Hematopoietic multipotent progenitor cell treated with erythropoietin and hydrocortisone succinate and interleukin-3 and kit ligand, for 15 days (in vitro differentiated cells): ENCODE results near the gene SNRNP70.
"Not testable (repeated sequence)": the region's sequence is repeated elsewhere in the genome, so short reads cannot be mapped to it uniquely, and the experiment has no call there.

ENCODE experiments used
- DNase-seq: peaks from one replicate; pipeline ENCODE4 v3.0.0-alpha.2; 2015; ENCODE audit warnings: low spot score

The SNRNP70 gene

DNA sequence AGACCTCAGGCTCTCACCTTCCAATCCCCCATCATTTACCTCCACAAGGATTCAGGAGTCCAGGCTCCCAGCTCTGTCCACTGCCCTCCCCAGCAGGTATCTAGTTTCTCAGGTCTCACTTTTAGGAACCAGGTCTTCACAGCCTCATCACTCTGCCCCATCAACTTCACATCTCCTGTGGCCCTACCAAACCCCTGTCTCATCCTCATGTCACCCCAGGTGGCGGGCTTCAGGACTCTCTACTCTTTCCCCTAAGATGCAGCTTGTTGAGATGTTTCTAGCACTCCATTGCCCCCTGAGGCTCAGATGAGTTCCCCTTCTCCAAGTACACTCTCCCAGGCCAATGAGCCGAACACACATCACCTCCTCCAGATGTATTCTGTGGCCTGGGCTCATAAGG is 35.6 kb downstream of the SNRNP70 start:
- no peak for DNase-seq

DNA sequence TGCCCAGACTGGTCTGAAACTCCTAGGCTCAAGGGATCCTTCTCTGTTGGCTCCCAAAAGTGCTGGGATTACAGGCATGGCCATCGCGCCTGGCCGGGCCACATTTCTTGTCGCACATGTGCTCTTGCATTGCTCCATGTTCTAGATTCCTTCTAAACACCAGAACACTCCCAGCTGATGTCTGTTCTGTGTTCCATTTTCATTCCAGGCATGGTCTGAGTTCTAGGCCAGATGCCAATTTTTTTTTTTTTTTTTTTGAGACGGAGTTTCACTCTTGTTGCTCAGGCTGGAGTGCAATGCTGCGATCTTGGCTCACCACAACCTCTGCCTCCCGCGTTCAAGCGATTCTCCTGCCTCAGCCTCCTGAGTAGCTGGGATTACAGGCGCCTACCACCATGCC is 36.6 kb downstream of the SNRNP70 start:
- DNase-seq, result not testable (repeated sequence)

DNA sequence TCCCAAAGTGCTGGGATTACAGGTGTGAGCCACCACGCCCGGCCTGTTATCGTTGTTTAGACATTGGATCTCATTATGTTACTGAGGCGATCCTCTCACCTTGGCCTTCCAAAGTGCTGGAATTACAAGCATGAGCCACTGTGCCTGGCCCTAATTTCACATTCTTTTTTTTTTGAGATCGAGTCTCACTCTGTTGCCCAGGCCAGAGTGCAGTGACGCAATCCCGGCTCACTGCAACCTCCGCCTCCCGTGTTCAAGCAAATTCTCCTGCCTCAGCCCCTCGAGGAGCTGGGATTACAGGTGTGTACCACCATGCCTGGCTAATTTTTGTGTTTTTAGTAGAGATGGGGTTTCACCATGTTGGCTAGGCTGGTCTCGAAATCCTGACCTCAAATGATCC is 38.0 kb downstream of the SNRNP70 start:
- not testable (repeated sequence) for DNase-seq

DNA sequence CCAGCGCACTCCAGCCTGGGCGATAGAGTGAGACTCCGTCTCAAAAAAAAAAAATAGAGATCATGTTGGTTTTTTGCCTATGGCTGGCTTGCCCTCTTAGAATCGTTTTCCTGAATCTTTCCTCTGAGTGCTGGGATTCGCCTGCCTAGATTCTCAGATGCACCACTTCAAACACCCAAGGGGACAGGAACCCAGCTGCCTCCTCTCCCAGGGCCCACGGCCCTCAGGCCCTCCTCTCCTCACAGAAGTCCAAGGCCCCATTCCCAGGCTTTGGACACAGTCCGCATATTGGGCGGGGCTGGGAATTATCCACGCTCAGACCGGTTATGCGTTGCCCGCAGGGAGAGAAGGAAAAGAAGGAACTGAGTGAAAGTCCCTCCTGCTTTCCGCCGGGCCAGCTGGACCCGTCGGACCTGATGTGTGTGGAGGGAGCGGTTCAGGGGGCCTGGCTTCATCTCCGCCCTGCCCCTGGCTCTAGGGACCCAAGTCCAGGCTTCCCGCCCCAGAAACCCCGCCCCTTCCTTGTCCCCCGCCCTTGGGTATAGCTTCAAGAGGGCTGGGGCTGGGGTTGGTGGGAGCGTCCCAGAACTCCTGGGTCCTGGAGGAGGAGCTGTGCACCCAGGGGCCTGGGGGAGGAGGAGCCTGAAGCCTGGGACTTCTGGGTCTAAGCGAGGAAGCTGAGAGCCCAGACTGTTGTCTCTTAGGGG is 39.9 kb downstream of the SNRNP70 start:
- no peak for DNase-seq

DNA sequence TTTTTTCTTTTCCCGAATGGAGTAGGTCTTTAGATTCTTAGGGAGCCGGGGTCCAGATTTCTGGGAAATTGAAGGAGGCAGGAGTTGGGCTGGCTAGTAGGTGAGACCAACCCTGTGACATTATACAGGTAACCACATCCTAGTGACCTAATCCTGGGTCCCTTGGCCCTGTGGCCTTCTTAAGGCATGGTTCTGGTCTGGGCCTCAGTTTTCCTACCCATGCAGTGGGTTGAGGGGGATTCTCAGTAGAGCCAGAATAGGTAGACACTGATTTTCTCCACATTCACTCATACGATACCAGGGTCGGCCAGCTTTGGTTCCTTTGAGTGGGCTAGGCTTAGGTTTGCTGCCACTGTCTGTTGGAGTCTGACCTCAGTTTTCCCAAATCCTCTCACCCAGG is 41.3 kb downstream of the SNRNP70 start:
- no peak for DNase-seq

DNA sequence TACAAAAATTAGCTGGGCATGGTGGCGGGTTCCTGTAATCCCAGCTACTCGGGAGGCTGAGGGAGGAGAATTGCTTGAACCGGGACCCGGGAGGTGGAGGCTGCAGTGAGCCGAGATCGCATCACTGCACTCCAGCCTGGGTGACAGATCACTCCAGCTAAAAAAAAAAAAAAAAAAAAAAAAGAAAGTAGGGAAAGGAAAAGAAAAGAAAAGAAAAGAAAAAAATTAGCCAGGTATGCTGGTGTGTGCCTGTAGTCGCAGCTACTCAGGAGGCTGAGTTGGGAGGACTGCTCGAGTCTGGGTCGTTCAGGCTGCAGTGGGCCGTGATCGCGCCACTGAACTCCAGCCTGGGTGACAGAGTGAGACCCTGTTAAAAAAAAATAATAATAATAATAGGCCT is 42.0 kb downstream of the SNRNP70 start:
- not testable (repeated sequence) for DNase-seq

DNA sequence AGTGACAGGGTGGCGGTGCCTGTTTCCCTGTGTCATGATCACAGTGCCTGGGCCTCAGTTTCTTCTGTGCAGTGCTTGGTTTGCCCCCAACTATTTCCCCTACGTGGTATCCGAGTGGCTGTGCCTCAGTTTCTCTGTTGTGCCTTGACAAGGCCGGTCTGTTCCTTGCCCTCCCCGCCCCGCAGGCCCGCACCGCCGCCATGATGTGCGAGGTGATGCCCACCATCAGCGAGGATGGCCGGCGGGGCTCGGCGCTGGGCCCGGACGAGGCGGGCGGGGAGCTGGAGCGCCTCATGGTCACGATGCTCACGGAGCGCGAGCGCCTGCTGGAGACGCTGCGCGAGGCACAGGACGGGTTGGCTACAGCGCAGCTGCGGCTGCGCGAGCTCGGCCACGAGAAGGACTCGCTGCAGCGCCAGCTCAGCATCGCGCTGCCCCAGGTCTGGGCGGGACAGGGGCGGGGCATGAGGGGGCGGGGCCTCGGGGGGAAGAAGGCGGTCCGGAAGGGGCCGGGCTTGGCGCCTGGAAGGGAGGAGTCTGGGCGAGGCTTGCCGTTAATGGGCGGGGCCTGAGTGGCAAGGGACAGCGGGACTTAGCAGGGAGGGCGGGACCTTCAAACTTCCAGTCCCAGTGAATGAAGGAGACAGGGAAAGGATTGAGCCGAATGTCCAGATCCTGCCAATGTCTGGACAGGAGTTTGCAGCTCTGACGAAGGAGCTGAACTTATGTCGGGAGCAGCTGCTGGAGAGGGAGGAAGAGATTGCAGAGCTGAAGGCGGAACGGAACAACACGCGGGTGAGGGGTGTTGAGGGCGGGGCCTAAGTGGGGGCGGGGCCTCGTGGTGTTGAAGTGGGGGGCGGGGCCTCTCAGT is 42.7 kb downstream of the SNRNP70 start:
- peak; percentile 97 for DNase-seq

DNA sequence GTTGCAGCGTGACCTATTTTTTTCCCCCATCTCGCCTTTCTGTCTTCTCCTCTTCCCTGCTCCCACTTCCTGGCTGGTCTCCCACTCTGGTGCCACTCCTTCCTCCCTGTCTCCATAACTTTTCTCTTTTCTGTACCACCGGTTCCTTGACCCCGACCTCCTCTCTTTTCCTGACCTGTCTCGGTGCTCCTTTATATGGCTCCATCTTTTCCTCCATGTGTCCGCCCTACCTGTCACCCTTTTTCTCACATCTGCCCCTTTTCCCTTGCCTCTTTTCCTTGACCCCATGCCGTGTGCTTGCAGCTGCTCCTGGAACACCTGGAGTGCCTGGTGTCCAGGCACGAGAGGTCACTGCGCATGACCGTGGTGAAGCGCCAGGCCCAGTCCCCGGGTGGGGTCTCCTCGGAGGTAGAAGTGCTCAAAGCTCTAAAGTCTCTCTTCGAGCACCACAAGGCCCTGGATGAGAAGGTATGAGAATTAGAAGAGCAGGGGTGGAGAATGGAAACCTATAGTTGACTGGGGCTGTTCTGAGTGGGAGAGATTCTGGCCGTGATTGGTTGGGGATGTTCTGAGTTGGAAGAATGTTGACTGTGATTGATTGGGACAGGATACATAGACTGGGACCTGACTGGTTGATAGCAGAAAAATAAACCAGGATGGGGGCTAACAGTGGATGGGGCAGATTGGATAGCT is 43.4 kb downstream of the SNRNP70 start:
- no peak for DNase-seq

DNA sequence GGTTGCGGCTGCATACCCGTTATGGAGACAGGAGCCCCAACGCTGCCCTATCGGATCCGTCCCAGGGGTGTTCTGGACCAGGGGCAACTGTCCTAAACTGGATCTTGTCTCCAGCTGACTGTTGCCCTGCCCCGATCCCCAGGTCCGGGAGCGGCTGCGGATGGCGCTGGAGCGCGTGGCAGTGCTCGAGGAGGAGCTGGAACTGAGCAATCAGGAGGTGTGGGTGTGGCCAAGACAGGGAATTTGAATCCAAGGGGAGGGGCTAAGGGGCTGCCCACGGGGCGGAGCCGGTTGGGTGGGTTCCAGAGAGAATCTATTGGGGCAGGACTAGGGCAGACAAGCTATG is 44.0 kb downstream of the SNRNP70 start:
- DNase-seq, result no peak

DNA sequence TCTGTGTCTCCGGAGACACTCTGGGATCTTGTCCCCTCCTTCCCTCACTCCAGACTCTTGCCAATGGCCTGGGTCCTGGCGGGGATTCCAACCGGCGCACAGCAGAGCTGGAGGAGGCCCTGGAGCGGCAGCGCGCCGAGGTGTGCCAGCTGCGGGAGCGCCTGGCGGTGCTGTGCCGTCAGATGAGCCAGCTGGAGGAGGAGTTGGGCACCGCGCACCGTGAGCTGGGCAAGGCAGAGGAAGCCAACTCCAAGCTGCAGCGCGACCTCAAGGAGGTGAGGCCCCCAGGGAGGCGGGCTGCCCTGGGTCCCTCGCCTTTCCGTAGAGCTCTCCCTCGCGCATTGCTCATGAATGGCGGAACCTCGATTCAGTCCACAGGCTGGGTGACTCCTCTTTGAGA is 45.1 kb downstream of the SNRNP70 start:
- DNase-seq, result no peak

DNA sequence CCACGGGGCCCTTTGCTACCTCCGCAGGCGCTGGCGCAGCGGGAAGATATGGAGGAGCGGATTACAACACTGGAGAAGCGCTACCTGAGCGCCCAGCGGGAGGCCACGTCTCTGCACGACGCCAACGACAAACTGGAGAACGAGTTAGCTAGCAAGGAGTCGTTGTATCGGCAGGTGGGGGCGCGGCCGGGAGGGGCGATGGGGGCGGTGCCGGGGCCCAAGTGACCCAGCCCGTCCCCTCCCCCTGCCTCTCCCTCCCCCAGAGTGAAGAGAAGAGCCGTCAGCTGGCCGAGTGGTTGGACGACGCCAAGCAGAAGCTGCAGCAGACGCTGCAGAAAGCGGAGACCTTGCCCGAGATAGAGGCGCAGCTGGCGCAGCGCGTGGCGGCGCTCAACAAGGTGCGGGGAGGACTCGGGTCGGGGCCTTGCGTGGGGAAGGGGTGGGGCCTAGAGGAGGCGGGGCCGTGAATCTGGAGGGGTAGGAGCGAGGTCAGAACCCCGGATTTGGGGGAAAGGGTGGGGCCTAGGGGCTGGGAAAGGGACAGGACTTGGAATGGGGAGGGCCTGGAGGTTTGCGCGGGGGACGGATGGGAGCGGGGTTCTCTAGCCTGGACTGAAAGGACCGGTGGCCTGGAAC is 47.8 kb downstream of the SNRNP70 start:
- peak; percentile 14 for DNase-seq

DNA sequence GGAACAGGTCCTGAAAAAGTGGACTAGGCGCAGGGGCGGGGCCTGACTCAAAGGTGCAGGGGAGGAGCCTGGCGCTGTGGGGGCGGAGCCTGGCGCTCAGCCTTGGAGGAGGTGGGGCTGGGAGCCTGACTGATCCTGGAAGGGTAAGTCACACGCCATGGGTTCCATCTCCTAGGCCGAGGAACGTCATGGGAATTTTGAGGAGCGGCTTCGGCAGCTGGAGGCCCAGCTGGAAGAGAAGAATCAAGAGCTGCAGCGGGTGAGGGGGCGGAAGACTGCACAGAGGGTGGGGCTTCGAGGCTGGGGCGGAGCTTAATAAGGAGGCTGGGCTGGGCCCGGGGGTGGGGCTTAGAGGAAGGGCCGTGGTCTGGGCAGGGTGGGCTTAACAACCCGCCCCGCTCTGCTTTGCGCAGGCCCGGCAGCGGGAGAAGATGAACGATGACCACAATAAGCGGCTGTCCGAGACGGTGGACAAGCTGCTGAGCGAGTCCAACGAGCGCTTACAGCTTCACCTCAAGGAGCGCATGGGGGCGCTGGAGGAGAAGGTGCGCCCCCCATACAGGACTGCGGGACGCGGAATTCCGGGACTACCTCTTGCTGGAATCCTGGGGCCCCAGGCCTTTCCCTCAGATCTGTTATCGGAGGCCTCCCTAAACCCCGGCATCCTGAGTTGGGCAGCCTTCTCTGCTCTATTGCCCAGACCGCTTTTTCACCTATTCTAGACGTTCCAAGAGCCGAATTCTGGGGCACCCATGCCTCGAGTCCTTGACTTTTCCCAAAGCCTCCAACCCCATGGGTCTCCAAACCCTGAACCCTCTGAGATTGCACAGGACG is 48.6 kb downstream of the SNRNP70 start:
- DNase-seq, result peak; percentile 77

DNA sequence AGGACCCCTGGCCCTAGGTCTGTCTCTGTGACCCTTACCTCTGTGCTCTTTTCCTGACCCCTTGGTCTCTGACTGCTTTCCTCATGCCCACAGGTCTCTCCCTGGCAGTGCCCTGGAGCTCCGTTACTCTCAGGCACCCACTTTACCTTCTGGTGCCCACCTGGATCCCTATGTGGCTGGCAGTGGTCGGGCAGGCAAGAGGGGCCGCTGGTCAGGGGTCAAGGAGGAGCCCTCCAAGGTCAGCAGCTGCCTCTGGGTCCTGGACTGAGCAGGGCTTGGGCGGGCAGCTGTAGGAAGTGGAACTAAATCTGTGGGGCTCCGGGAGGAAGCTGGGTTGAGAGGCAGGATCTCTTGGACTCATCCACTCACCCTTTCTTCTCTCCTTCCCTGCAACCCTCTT is 50.4 kb downstream of the SNRNP70 start:
- no peak for DNase-seq

DNA sequence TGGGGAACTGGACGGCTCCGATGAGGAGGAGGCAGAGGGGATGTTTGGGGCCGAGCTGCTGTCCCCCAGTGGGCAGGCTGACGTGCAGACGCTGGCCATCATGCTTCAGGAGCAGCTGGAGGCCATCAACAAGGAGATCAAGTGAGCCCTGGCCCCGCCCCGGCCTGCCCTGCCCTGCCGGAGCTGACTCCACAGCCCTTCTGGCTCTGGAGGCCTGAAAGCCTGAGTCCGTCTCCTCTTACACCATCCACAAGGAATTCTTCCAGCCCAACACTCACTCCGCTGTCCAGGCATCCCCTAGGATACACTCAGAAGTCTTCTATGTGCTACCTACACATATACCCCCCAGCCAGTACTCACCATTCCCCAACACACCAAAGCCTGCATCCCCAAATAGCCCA is 51.5 kb downstream of the SNRNP70 start:
- DNase-seq, result no peak

DNA sequence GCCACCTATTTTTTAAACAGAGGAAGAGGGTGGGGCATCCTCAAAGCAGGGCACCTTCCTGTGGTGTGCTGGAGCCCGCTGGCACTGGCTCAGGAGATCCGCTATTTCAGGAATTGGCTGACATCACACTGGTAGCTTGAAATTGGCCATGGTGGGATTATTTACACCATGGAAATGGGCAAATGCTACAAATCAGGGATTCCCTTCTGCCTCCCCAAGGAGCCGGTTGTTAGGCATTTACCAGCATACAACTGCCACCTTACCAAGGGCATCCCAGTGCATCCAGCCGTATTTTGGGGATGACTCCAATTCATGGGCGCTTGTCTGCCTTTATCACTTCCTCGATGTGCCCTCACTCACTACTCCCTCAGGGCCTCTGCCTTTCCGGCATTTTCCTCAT is 55.7 kb downstream of the SNRNP70 start:
- no peak for DNase-seq

DNA sequence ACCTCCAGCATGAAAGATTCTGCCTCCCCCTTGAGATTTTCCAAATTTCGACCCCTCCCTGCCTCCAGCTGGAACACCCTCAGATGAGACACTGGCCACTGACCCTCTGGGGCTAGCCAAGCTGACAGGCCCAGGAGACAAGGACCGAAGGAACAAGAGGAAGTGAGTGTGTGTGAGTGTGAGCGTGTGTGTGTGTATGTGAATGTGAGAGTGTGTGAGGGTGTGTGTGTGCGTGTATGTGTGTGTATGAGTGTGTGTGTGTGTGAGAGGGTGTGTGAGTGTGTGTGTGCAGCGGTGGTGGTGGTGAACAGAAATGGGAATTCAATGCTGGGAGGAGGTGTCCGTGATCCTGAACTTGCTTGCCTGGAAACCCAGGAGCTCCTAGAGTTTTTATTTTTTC is 56.1 kb downstream of the SNRNP70 start:
- no peak for DNase-seq

DNA sequence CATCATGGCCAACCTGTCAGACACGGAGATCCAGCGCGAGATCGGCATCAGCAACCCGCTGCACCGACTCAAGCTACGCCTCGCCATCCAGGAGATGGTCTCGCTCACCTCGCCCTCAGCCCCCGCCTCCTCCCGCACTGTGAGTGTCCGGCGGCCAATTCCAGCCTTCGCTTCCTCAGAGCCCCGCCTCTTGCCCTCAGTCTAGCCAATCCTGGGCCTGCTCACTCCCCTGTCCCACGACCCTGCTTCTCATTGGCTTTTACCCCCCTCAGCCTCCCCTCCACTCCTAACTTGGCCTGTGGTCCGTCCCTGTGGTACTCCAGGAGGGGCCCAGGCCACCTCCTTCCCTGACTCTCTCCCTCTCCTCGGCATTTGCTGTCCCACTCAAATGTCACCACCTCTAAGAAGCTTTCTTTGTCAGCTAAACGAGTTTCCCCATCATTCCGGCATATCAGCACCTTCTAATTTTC is 57.6 kb downstream of the SNRNP70 start:
- peak; percentile 68 for DNase-seq

DNA sequence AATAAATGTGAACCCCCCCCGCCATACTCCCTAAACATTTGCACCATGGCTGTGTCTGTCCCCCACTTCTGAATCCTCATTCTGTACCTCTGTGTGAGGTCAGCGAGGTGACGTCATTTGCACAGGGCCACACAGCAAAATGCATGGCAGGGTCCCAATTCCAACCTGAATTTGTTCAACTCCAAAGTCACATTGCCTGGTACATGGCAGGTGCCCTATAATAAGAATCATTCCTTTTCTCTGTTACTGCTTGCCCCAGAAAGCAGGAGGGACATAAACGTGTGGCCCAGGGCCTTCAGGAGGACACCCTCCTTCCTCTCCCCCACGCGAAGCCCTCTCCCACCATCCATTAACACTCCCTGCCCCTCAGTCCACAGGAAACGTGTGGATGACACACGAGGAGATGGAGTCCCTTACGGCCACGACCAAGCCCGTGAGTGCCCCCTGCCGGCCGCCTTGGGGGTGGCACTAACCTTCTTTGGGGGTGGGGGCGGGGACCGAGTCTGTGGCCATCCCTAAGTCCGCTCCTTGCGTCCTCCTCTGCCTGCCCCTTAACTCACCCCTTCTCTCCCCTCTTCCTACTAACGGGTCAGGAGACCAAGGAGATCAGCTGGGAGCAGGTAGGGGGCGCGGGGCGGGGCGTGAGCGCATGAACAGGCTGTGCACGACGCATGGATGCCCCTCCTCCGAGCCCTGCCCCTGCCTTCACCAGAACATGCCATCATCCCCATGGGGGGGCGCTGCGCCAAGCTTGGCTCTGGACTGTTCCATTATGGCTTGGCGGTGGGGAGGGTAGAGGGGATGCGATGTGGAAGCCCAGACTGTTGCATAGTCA is 60.5 kb downstream of the SNRNP70 start:
- peak; percentile 73 for DNase-seq

DNA sequence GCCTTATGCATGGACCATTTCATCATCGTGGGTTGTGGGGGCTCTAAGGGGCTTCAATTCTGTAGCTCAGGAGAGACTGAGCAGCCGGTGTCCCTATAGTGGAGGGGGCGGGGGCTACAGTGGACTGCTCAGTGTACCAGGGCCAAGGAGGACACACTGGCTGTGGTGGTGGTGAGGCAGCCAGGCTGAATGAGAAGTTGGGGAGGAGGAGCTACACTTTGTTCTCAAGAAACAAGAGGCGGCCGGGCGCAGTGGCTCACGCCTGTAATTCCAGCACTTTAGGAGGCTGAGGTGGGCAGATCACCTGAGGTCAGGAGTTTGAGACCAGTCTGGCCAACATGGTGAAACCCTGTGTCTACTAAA is 61.1 kb downstream of the SNRNP70 start:
- DNase-seq, result not testable (repeated sequence)

DNA sequence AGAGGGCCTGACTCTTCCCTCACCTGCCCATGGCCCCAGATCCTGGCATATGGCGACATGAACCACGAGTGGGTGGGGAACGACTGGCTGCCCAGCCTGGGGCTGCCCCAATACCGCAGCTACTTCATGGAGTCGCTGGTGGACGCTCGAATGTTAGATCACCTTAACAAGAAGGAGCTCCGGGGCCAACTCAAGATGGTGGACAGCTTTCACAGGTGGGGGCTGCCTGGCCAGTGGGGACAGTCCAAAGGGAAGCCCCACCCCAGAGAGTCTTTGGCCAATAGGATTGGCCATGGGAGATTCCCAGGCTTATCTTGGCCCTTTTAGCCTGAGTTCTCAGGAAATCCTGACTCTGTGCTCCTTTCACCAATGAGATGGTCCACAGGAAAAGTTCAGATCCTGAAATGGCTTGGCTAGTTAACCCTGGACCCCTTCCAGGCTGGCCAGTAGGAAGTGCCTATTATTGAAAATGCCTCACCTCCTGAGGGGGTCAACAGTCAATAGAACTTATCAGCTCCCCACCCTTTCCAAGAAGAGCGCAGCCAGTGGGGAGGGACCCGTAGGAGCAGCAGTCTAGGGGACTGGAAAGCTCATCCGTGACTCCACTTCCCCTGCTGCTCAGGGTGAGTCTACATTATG is 62.9 kb downstream of the SNRNP70 start:
- DNase-seq, result no peak
